Dedifferentiated amniotic fluid mesenchymal stem cell (primary cell): ENCODE data around the gene OSGEP.

Experiments used
- DNase-seq: peaks from one replicate; pipeline ENCODE4 v3.0.0-alpha.2; 2016; ENCODE audit errors: extremely low spot score

OSGEP gene

GRCh38 chr14:20454516-20455354 is at the start of gene OSGEP, which contains the start of gene APEX1:
Gene OSGEP (minus strand): TSS chr14:20454812. CDS start chr14:20454683, 129 bp downstream.
Gene APEX1 (plus strand): TSS chr14:20455226. CDS start chr14:20455646, 420 bp downstream.
- peak; percentile 98 for DNase-seq

DNA sequence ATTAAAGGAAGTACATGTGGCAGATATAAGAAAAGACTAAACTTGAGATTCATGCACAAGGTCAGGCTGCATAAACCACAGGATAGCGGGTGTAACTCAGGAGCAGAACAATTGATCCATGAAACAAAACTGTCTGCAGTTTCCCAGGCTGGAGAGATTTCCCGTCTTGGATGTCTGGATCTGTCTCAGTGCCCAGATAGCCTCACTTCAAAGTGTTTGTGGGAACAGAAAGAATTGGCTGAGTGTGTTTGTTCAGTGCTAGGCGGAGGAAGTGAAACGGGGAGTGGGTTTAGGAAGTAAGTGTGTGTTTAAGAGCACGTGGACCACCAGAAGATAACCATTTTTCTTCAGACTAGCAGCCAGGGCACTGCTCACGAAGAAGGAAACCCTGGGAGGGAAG is 49.3 kb upstream of the OSGEP start:
- DNase-seq, result no peak

DNA sequence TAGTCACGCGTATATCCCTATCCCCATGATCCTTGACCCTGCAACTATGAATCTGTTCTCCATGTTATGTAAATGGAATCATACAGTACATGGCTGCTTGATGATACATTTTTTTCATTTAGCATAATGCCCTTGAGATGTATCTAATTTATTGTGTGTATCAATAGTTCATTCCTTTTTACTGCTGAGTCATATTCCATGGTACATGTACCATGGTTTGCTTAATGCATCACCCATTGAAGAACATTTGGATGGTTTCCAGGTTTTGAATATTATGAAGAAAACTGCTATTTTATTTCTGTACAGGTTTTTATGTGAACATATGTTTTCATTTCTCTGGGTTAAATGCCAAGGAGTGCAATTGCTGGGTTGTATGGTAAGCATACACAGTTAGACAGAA is 46.7 kb upstream of the OSGEP start:
- no peak for DNase-seq

DNA sequence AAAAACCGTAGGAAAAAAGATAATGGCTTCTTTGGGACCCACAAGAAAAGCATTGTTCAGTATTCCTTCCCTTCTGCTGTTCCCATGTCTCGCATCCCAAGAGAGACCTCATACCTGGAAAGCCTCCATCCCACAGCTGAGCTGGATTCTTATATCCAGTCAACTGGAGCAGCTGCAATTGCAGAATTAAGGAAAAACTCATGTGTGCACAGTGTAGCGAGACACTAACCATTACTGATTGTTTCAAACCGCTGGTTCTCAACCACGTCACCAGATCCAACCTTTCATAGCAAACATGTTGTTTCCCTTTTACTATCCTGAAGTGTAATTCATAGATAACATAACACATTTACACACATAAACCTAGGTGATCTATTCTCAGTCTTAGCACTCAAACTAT is 45.3 kb upstream of the OSGEP start:
- DNase-seq, result no peak

GRCh38 chr14:20499108-20499507 is 44.5 kb upstream of the OSGEP start:
- no peak for DNase-seq

- DNase-seq, result no peak
Observed at GRCh38 chr14:20498622-20499021, 44.0 kb upstream of the OSGEP start.

DNA sequence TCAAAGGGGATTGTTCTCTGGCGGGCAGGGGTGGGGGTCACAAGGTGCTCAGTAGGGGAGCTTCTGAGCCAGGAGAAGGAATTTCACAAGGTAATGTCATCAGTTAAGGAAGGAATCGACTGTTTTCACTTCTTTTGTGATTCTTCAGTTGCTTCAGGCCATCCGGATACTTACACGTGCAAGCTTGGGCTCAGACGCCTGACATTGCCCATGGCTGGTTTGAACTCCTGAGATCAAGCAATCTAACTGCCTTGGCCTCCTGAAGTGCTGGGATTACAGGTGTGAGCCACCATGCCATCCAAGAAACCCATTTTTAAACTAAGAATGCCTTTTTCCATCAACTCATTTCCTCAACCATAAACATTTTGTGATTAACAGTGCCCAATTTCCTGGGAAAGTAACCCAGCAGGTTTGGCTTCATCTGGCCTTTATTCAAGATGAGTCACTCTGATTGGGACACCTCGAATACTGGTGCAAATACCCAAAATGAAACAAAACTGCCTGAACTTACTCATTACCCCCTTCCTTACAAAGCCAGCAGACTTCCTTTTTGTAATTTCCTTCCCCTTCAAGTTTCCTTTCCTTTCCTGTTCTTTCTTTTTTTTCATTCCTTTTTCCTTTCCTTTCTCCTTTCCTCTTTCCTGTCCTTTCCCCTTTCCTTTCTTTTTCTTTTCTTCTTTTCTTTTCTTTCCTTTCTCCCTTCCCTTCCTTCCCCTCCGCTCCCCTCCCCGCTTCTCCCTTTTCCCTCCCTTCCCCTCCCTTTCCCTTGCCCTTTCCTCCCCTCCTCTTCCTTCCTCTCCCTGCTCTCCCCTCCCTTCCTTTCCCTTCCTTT is 40.5 kb upstream of the OSGEP start:
- no peak for DNase-seq

DNA sequence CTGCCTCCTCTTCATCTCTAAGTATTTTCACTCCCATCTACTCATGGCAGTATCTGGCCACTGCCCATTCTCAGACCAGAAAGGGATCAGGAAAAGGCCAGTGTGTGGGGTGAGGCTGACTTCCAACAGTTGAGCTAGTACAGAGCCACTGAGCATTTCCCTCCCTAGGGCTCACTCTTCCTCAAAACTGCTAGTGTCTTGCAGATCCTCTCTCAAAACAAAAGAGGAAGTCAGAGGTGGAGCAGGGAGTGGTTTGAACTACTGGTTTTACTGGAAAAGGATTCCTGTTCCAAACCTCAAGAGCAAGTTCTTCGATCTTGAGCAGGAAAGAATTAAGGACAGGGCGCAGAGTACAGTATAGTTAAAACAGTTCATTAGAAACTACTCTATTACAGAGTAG is 39.0 kb upstream of the OSGEP start:
- DNase-seq, result no peak

- no peak for DNase-seq
Observed at GRCh38 chr14:20492486-20492885, 37.9 kb upstream of the OSGEP start.

DNA sequence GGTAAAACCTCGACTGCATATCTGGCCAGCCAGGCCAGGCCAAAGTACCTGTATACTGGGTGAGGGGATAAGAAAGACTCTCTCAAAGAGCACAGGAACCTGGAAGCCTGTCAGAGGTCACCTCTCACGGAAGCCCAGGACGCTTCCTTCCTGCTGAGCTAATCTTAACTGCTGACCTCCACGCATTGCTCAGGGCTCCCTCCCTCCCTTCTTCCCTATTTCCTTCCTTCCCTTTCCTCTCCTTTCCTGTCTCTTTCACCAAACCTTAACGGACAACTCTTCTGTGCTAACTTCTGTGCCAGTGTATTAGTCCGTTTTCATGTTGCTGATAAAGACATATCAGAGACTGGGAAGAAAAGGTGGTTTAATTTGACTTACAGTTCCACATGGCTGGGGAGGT is 36.0 kb upstream of the OSGEP start:
- DNase-seq, result no peak

DNA sequence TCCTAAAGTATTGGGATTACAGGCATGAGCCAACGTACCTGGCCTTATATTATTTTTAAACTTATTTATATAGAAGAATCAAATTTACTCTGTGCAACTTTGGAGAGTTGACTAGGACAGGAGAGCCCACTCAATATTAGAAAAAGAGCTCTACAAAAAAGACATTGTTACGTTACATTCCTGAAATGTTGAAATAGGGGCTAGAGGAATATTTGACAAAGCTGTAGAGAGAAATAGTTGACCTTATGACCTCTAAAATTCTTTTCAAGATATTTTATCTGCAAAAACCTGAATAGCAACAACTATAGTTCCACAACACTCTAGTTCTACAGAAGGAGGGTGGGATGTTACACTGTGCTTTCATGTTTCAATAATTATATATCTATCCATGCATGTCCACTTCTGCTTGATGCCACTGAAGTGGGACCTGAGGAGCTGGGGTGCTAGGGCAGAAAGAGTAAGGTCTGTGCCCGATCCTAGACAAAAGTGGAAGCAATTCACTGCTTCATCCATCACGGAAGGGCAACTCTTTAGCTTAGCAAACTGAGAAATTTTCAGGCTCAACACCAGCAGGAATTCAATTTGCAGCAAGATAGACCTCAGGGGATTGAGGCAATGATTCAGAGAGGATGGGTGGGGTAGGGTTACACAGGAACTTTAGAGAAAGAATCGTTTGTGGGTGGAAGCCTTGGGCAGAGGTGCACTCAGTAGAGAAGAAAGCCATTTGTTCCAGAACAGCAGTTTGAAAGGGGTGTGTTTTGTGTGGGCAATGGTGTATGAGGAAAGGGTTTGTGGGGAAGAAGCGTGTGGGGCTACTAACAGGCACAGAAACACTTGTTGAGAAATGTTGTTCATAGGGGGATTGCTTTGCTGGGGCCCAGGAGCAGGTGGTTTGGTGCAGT is 34.7 kb upstream of the OSGEP start:
- no peak for DNase-seq

DNA sequence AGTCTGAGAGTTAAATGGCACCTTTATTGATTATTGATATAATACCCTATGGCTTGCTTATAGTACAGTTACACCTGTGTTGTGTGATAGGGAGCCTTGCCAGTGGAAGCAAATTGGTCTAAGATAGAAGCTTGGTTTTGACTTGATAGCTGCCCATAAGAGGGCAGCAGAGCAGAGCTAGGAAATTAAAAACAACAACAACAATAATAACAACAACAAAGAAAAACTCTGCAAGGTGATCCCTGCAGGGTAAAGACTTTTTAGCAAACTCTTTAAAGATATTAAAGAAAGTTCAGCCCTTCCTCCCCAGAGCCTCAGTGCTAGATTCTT is 32.7 kb upstream of the OSGEP start:
- no peak for DNase-seq

- DNase-seq, result no peak
Observed at GRCh38 chr14:20486684-20487395, 32.2 kb upstream of the OSGEP start.

DNA sequence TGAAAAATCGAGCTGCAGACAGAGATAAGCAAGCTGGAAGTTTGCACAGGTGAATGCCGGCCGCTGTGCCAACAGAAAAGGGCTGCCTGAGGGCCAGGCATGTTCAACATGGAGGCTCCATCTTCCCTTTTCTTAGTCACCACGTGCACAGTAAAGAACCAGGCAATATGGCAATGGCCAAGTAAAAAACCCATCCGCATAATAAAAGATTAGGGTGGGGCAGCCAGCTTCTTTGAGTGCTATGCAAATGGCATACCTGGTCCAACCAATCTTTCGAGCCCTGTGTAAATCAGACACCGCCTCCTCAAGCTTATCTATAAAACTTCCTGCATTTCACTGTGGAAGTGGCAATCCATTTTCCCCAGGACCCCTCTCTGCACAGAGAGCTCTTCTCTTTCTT is 31.3 kb upstream of the OSGEP start:
- DNase-seq, result no peak

DNA sequence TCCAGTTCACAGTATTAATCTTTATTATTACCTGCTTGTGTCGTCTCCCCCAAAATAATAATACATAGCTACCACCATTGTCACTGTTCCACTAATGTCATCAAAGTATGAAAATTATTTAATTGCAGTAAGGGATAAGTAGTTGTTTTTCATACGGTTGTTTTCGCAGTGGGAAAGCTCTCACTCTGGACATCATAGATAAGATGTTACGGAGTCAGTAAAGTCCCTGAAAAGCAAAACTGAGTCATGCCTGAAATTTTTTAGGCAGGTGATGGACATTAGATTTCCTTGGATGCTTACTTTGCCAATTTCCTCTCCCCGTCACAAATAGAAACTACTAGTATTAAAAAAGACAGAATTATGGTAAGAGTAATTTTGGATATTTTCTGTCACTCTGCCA is 27.8 kb upstream of the OSGEP start:
- no peak for DNase-seq

- DNase-seq, result no peak
Observed at GRCh38 chr14:20478894-20479293, 24.3 kb upstream of the OSGEP start.

GRCh38 chr14:20477211-20477876 is 22.7 kb upstream of the OSGEP start:
- DNase-seq, result peak; percentile 43

- DNase-seq, result no peak
Observed at GRCh38 chr14:20476776-20477175, 22.2 kb upstream of the OSGEP start.

DNA sequence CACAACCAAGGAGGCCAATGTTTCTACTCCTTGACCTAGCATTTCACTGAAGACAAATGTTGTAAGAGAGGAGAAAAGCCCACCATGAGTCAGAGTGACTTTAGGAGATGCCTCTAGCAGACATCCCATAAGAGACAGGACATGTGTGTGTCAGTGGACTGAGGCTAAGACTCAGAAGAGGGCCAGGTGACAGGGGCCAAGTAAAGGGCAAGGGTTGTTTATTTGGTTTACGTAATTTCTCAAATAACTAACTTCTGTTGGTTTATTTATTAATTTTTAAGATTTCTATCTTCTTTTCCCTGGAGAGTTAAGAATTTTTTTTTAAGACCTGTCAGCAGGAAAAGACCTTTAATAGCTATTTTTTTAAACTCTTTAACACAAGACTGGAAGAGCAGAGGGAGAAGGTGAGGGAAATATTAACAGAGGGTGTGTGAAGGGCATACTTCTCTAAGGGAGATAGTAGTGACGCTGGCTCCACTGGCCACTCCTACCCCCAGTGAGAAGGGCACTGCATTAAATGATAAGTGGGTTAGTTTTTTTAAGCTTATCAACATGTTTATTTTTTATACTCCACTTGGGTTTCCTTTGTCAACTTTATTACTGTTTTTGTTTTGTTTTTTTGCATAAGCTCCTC is 18.0 kb upstream of the OSGEP start:
- DNase-seq, result no peak

DNA sequence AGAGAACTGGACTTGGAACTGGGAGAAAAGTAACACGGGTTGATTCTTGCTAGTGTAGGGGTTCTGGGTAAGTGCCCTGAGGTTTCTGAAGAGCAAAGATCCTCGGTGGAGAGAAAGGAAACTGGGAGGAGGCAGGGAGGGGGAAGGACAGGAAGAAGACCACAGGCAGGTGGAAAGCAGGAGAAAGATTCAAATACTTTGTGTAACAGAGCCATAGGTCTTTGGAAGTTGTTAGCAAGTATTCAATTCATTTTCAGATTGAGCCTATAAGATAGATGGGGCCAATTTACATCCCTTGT is 15.9 kb upstream of the OSGEP start:
- DNase-seq, result no peak
